H9 (cell line): ENCODE results near the gene ASTN1. TPM values are rescaled to one million over a fixed set of nuclear protein-coding genes. Genes with fewer than 3 reads are reported as not detected.

Source experiments
- DNase-seq: peaks from one replicate; pipeline ENCODE4 v3.0.0-alpha.2; 2017
- H2AFZ ChIP-seq: one replicate; pipeline ENCODE4 v1.6.1; 2013; ENCODE audit warnings: mild to moderate bottlenecking, low read length, control low read depth, moderate library complexity
- H2AK5ac ChIP-seq: 2 replicates; pipeline ENCODE4 v1.6.1; 2013; ENCODE audit warnings: low read length, control low read depth, mixed read lengths; ENCODE audit not compliant: insufficient read length
- H2BK120ac ChIP-seq: one replicate; pipeline ENCODE4 v1.6.1; 2013; ENCODE audit warnings: low read depth, mild to moderate bottlenecking, low read length, control low read depth, inconsistent platforms; ENCODE audit not compliant: poor library complexity, severe bottlenecking
- H2BK12ac ChIP-seq: 2 replicates; pipeline ENCODE4 v1.6.1; 2013; ENCODE audit warnings: low read length, control low read depth, mixed read lengths, low read depth; ENCODE audit not compliant: insufficient read length
- H2BK15ac ChIP-seq: 2 replicates; pipeline ENCODE4 v1.6.1; 2013; ENCODE audit warnings: low read depth, low read length, control low read depth
- H2BK20ac ChIP-seq: one replicate; pipeline ENCODE4 v1.6.1; 2013; ENCODE audit warnings: low read depth, mild to moderate bottlenecking, low read length, control low read depth, inconsistent platforms; ENCODE audit not compliant: poor library complexity, severe bottlenecking
- H2BK5ac ChIP-seq: 2 replicates; pipeline ENCODE4 v1.6.1; 2013; ENCODE audit warnings: low read length, control low read depth, mixed read lengths; ENCODE audit not compliant: insufficient read length
- H3K14ac ChIP-seq: 2 replicates; pipeline ENCODE4 v1.6.1; 2013; ENCODE audit warnings: low read length, control low read depth; ENCODE audit not compliant: insufficient read depth
- H3K18ac ChIP-seq: 2 replicates; pipeline ENCODE4 v1.6.1; 2013; ENCODE audit warnings: low read depth, mild to moderate bottlenecking, mixed read lengths, low read length, control low read depth; ENCODE audit not compliant: insufficient read length
- H3K23ac ChIP-seq: 2 replicates; pipeline ENCODE4 v1.6.1; 2013; ENCODE audit warnings: low read length, control low read depth, mixed read lengths, low read depth; ENCODE audit not compliant: insufficient read length
- H3K23me2 ChIP-seq: 2 replicates; pipeline ENCODE4 v1.6.1; 2013; ENCODE audit warnings: low read depth, mild to moderate bottlenecking, mixed read lengths, low read length, control low read depth; ENCODE audit not compliant: insufficient read length, poor library complexity, severe bottlenecking
- H3K27ac ChIP-seq: 2 replicates; pipeline ENCODE4 v1.5.1; 2013; ENCODE audit warnings: low read length, control low read depth, mixed read lengths, low read depth; ENCODE audit not compliant: insufficient read length
- H3K27me3 ChIP-seq: 2 replicates; pipeline ENCODE4 v1.6.1; 2013; ENCODE audit warnings: low read length, control low read depth, inconsistent platforms; ENCODE audit not compliant: insufficient read depth
- H3K4ac ChIP-seq: 2 replicates; pipeline ENCODE4 v1.6.1; 2013; ENCODE audit warnings: low read depth, mild to moderate bottlenecking, control low read depth, inconsistent platforms, low read length, moderate library complexity
- H3K4me1 ChIP-seq: 2 replicates; pipeline ENCODE4 v1.6.1; 2013; ENCODE audit warnings: low read length, control low read depth, inconsistent platforms; ENCODE audit not compliant: insufficient read depth
- H3K4me2 ChIP-seq: 2 replicates; pipeline ENCODE4 v1.6.1; 2013; ENCODE audit warnings: low read length, control low read depth, mixed read lengths; ENCODE audit not compliant: insufficient read length, insufficient read depth
- H3K56ac ChIP-seq: 2 replicates; pipeline ENCODE4 v1.6.1; 2013; ENCODE audit warnings: low read depth, mild to moderate bottlenecking, mixed read lengths, low read length, control low read depth; ENCODE audit not compliant: insufficient read length
- H3K79me1 ChIP-seq: 2 replicates; pipeline ENCODE4 v1.6.1; 2013; ENCODE audit warnings: low read depth, mild to moderate bottlenecking, moderate library complexity, low read length, control low read depth, inconsistent platforms; ENCODE audit not compliant: insufficient read depth, poor library complexity, severe bottlenecking
- H3K79me2 ChIP-seq: 2 replicates; pipeline ENCODE4 v1.6.1; 2013; ENCODE audit warnings: low read length, control low read depth, inconsistent platforms; ENCODE audit not compliant: insufficient read depth
- H3K9ac ChIP-seq: 2 replicates; pipeline ENCODE4 v1.6.1; 2013; ENCODE audit warnings: low read length, control low read depth, mixed read lengths; ENCODE audit not compliant: insufficient read length; ENCODE audit errors: extremely low read depth
- H3K9me3 ChIP-seq: one replicate; pipeline ENCODE4 v1.6.1; 2013; ENCODE audit warnings: low read depth, low read length, inconsistent platforms; ENCODE audit not compliant: control insufficient read depth
- H3T11ph ChIP-seq: one replicate; pipeline ENCODE4 v1.6.1; 2013; ENCODE audit warnings: mild to moderate bottlenecking, low read length, control low read depth, inconsistent platforms
- H4K20me1 ChIP-seq: one replicate; pipeline ENCODE4 v1.6.1; 2013; ENCODE audit not compliant: control insufficient read depth, insufficient read length, insufficient read depth
- H4K5ac ChIP-seq: 2 replicates; pipeline ENCODE4 v1.6.1; 2013; ENCODE audit warnings: low read depth, mild to moderate bottlenecking, mixed read lengths, low read length, control low read depth; ENCODE audit not compliant: insufficient read length
- H4K8ac ChIP-seq: replicated peaks from 2 replicates; pipeline ENCODE4 v1.6.1; 2013; ENCODE audit warnings: low read length, control low read depth, mixed read lengths, low read depth; ENCODE audit not compliant: insufficient read length
- H4K91ac ChIP-seq: 2 replicates; pipeline ENCODE4 v1.6.1; 2013; ENCODE audit warnings: low read depth, mild to moderate bottlenecking, moderate library complexity, mixed read lengths, low read length, control low read depth; ENCODE audit not compliant: insufficient read length
- H3K27ac Mint-ChIP-seq, 3 experiments: 2 replicates in 2 of 3; 3 replicates in 1 of 3; pipeline ENCODE4 v1.8.0; 2020 to 2021; ENCODE audit warnings: mixed read lengths in 3 of 3, mild to moderate bottlenecking in 1 of 3, moderate library complexity in 1 of 3
- H3K27me3 Mint-ChIP-seq: 2 replicates; pipeline ENCODE4 v1.8.0; 2021; ENCODE audit warnings: low read depth, mild to moderate bottlenecking, moderate library complexity, mixed read lengths
- H3K36me3 Mint-ChIP-seq, 3 experiments: 2 replicates in 2 of 3; 3 replicates in 1 of 3; pipeline ENCODE4 v1.8.0; 2020 to 2021; ENCODE audit warnings: low read depth in 3 of 3, mixed read lengths in 3 of 3; ENCODE audit not compliant: insufficient read depth in 1 of 3
- H3K4me1 Mint-ChIP-seq, 2 experiments: 2 replicates each; pipeline ENCODE4 v1.8.0; 2020; ENCODE audit warnings: mixed read lengths in 2 of 2
- H3K4me3 Mint-ChIP-seq, 2 experiments: 2 replicates in 1 of 2; 3 replicates in 1 of 2; pipeline ENCODE4 v1.8.0; 2020 to 2021; ENCODE audit warnings: mild to moderate bottlenecking in 2 of 2, mixed read lengths in 2 of 2, moderate library complexity in 1 of 2
- H3K9me3 Mint-ChIP-seq, 2 experiments: 2 replicates in 1 of 2; 3 replicates in 1 of 2; pipeline ENCODE4 v1.8.0; 2020; ENCODE audit warnings: mild to moderate bottlenecking in 2 of 2, mixed read lengths in 2 of 2, moderate library complexity in 1 of 2
- WGBS: extraction: QIAGEN DNeasy Blood & Tissue Kit; methylation state at CpG from one replicate; pipeline ENCODE4 v1.1.7; 2013; ENCODE audit warnings: missing lambda C conversion rate, low lambda C conversion rate, mixed read lengths; ENCODE audit not compliant: insufficient read length; ENCODE audit errors: extremely low coverage; 5-methylcytosine and 5-hydroxymethylcytosine counted together
- total RNA-seq: library from RNA; stranded (reverse); gene quantifications from 2 replicates; pipeline ENCODE4 v1.2.1, GENCODE V29; 2021
- TF ChIP-seq, protein P1 (sequence below): fragments of 200-600 bp; sonication (generic); conservative IDR thresholded peaks from 3 replicates; pipeline ENCODE4 v1.8.0; 2021; ENCODE audit warnings: antibody characterized with exemption, mild to moderate bottlenecking

ASTN1 gene
- total RNA-seq, 1 experiment from 2014 or later = 0.98 TPM

GRCh38 chr1:176837708-176838107 is 326.8 kb downstream of the ASTN1 start:
- Histone ChIP-seq H3K4me1 (no peaks in the 10 kb centered on the region), H3T11ph (no peak overlapping the region), H3K27ac (no peak overlapping the region), H3K4ac (no peak overlapping the region), H2BK5ac (no peak overlapping the region), H2BK15ac (no peak overlapping the region), H3K79me1 (no peaks in the 10 kb centered on the region), H3K4me2 (no peak overlapping the region), H3K79me2 (no peaks in the 10 kb centered on the region), H2AK5ac (no peak overlapping the region), H3K18ac (no peak overlapping the region), H3K14ac (no peak overlapping the region), H3K23me2 (no peaks in the 10 kb centered on the region), H2AFZ (no peak overlapping the region), H3K23ac (no peak overlapping the region), H2BK120ac (no peak overlapping the region), H4K8ac (no peak overlapping the region), H3K9ac (no peak overlapping the region), H3K56ac (no peak overlapping the region), H3K9me3 (no peaks in the 10 kb centered on the region), H4K20me1 (no peaks in the 10 kb centered on the region), H4K91ac (no peak overlapping the region), H2BK12ac (no peak overlapping the region), H4K5ac (no peak overlapping the region), H3K27me3 (no peaks in the 10 kb centered on the region), H2BK20ac (no peak overlapping the region)
- Mint-ChIP-seq H3K4me3 (no peak overlapping the region), H3K27me3 (no peaks in the 10 kb centered on the region), H3K4me1 (no peaks in the 10 kb centered on the region), H3K9me3 (no peaks in the 10 kb centered on the region), H3K36me3 (no peaks in the 10 kb centered on the region), H3K27ac (no peak overlapping the region)
- WGBS = no CpG with 5 or more reads among the region's 2 CpGs
- TF ChIP-seq, protein P1, sequence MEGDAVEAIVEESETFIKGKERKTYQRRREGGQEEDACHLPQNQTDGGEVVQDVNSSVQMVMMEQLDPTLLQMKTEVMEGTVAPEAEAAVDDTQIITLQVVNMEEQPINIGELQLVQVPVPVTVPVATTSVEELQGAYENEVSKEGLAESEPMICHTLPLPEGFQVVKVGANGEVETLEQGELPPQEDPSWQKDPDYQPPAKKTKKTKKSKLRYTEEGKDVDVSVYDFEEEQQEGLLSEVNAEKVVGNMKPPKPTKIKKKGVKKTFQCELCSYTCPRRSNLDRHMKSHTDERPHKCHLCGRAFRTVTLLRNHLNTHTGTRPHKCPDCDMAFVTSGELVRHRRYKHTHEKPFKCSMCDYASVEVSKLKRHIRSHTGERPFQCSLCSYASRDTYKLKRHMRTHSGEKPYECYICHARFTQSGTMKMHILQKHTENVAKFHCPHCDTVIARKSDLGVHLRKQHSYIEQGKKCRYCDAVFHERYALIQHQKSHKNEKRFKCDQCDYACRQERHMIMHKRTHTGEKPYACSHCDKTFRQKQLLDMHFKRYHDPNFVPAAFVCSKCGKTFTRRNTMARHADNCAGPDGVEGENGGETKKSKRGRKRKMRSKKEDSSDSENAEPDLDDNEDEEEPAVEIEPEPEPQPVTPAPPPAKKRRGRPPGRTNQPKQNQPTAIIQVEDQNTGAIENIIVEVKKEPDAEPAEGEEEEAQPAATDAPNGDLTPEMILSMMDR = no peak
- no peak for DNase-seq
